HL-60 (cell line): ENCODE data around the gene SHMT1.

Experiments
- CTCF ChIP-seq: IDR thresholded peaks from one replicate; pipeline ENCODE4 v1.5.1; 2011; ENCODE audit warnings: low read length, control low read depth, inconsistent platforms; ENCODE audit not compliant: insufficient read depth
- GABPA ChIP-seq: IDR thresholded peaks from 2 replicates; pipeline ENCODE4 v1.6.1; 2012; ENCODE audit warnings: low read depth
- POLR2AphosphoS5 ChIP-seq: IDR thresholded peaks from 2 replicates; pipeline ENCODE4 v1.6.1; 2012; ENCODE audit warnings: low read depth

- TF ChIP-seq CTCF: no peak
- TF ChIP-seq POLR2AphosphoS5: no peak
- TF ChIP-seq GABPA: no peak
Observed at GRCh38 chr17:18324140-18325050, 39.0 kb downstream of the SHMT1 start.
